Measurements from ENCODE around the gene TBX18. TPM values are rescaled to one million over a fixed set of nuclear protein-coding genes. Genes with fewer than 3 reads are reported as not detected.

The TBX18 gene
- total and polyA plus RNA-seq, 12 donors: 1.0 to 10.4 (median 2.9) TPM

GRCh38 chr6:84707171-84707570, 57.2 kb downstream of the TBX18 start:
- Histone ChIP-seq H3K27me3 (no peaks in the 10 kb centered on the region), H3K27ac (no peak overlapping the region), H3K4me3 (no peak overlapping the region), H3K4me1 (replicated peaks in 1 of 2) (no peaks in the 10 kb centered on the region), H3K9me3 (replicated peaks in 1 of 3) (no peaks in the 10 kb centered on the region), H3K36me3 (replicated peaks in 1 of 2) (no peaks in the 10 kb centered on the region)
- no peak for DNase-seq
- WGBS, 4 donors: 44 to 82% (median 70%) methylated on average over 3 of the region's 3 CpGs
- TF ChIP-seq POLR2A (IDR thresholded peaks at IDR 0.05) (no peak), CTCF (IDR thresholded peaks at IDR 0.05) (no peak)
- intact Hi-C loops (cut with DNase I): no loop called here

- WGBS, 4 donors: 56 to 61% (median 59%) methylated on average over 1 of the region's 1 CpG
- no peak overlapping the region for H3K4me3 ChIP-seq
- H3K27me3 ChIP-seq: no peaks in the 10 kb centered on the region
- H3K9me3 ChIP-seq (replicated peaks in 1 of 3): no peaks in the 10 kb centered on the region
- DNase-seq: no peak
- intact Hi-C loops (cut with DNase I): no loop called here
- no peak for TF ChIP-seq POLR2A (IDR thresholded peaks at IDR 0.05)
- H3K4me1 ChIP-seq (replicated peaks in 1 of 2): no peaks in the 10 kb centered on the region
- H3K36me3 ChIP-seq (replicated peaks in 1 of 2): no peaks in the 10 kb centered on the region
- no peak overlapping the region for H3K27ac ChIP-seq
Observed at GRCh38 chr6:84696166-84696565, 68.2 kb downstream of the TBX18 start.

GRCh38 chr6:84691978-84692623, 72.3 kb downstream of the TBX18 start:
- Histone ChIP-seq H3K27ac (no peak overlapping the region), H3K9me3 (replicated peaks in 1 of 3) (no peaks in the 10 kb centered on the region), H3K4me1 (replicated peaks in 1 of 2) (no peaks in the 10 kb centered on the region), H3K36me3 (replicated peaks in 1 of 2) (no peaks in the 10 kb centered on the region), H3K27me3 (no peaks in the 10 kb centered on the region), H3K4me3 (no peak overlapping the region)
- no peak for TF ChIP-seq CTCF (IDR thresholded peaks at IDR 0.05)
- TF ChIP-seq POLR2A (IDR thresholded peaks at IDR 0.05): no peak
- WGBS, 4 donors: 81 to 96% (median 87%) methylated on average over 2 of the region's 2 CpGs
- DNase-seq: no peak
- intact Hi-C loops (cut with DNase I): no loop called here

GRCh38 chr6:84688141-84688873, 76.1 kb downstream of the TBX18 start:
- WGBS, 4 donors: 22 to 47% (median 33%) methylated on average over 7 of the region's 7 CpGs
- intact Hi-C loops (cut with DNase I): no loop called here
- H3K4me3 ChIP-seq: no peak overlapping the region

More at GRCh38 chr6:84688141-84688873, 76.1 kb downstream of the TBX18 start:
- no peak for TF ChIP-seq POLR2A (IDR thresholded peaks at IDR 0.05)
- TF ChIP-seq CTCF (IDR thresholded peaks at IDR 0.05): no peak
- H3K9me3 ChIP-seq (replicated peaks in 1 of 3): no peaks in the 10 kb centered on the region
- no peaks in the 10 kb centered on the region for H3K36me3 ChIP-seq (replicated peaks in 1 of 2)
- no peak for DNase-seq
- no peak overlapping the region for H3K27ac ChIP-seq
- H3K27me3 ChIP-seq: no peaks in the 10 kb centered on the region
- H3K4me1 ChIP-seq (replicated peaks in 1 of 2): no peaks in the 10 kb centered on the region

All from adrenal gland (tissue), 12 donors.